Measurements from ENCODE around the gene TICRR. TPM values are rescaled to one million over a fixed set of nuclear protein-coding genes. Genes with fewer than 3 reads are reported as not detected.

TICRR gene
- total and polyA plus RNA-seq, 2 of the 13 experiments (the other 11 are each of a cell fraction or from before 2014, with no cell fraction given), result 4.1 to 14.3 TPM

- WGBS (ENCODE audit: low lambda C conversion rate), result 64% methylated on average over 8 of the region's 9 CpGs
- in situ Hi-C loops (cut with HindIII; ENCODE audit: extremely low pct_ligation_motif_present, low pct_unique_long_range_greater_than_20kb) (no loop called here), intact Hi-C loops (cut with micrococcal nuclease; ENCODE audit: unreplicated experiment) (no loop called here)
- Histone ChIP-seq H3K36me3 (replicated peaks in 1 of 2; ENCODE audit: control insufficient read depth in 1 of 2, insufficient read depth in 2 of 2, low read length in 2 of 2) (no peaks in the 10 kb centered on the region), H3K4me3 (replicated peaks in 1 of 3; ENCODE audit: insufficient read depth in 1 of 3, low read depth in 2 of 3, low read length in 3 of 3) (no peak overlapping the region), H2AFZ (ENCODE audit: low read length) (no peak overlapping the region), H3K9me3 (ENCODE audit: low read length) (no peaks in the 10 kb centered on the region), H3K9ac (ENCODE audit: insufficient read depth, low read depth, low read length) (no peak overlapping the region), H3K27me3 (ENCODE audit: control insufficient read depth in 1 of 2, insufficient read depth in 2 of 2, low read length in 2 of 2) (no peaks in the 10 kb centered on the region), H3K4me2 (ENCODE audit: low read depth, low read length) (no peak overlapping the region), H3K4me1 (ENCODE audit: insufficient read depth, low read length) (peaks cover 30% of the 10 kb centered on the region), H3K27ac (ENCODE audit: extremely low read length, insufficient read depth, low read length) (no peak overlapping the region), H4K20me1 (ENCODE audit: insufficient read depth, low read length) (no peaks in the 10 kb centered on the region), H3K79me2 (ENCODE audit: insufficient read depth, low read length) (no peaks in the 10 kb centered on the region)
- no peak for TF ChIP-seq ZNF577 (CRISPR knock-in tag; IDR thresholded peaks at IDR 0.05; ENCODE audit: borderline replicate concordance, low read depth)
- TF ChIP-seq TBX3 (IDR thresholded peaks at IDR 0.05; ENCODE audit: borderline replicate concordance), result no peak
- no peak for TF ChIP-seq ZBTB42 (CRISPR knock-in tag; IDR thresholded peaks at IDR 0.05)
- TF ChIP-seq ZBTB26 (CRISPR knock-in tag; IDR thresholded peaks at IDR 0.05; ENCODE audit: borderline replicate concordance), result no peak
- TF ChIP-seq PAX8 (CRISPR knock-in tag; IDR thresholded peaks at IDR 0.05; ENCODE audit: borderline replicate concordance), result no peak
- no peak for TF ChIP-seq POLR2AphosphoS2 (IDR thresholded peaks at IDR 0.05; ENCODE audit: low read depth, low read length)
- TF ChIP-seq NFYC (CRISPR knock-in tag; IDR thresholded peaks at IDR 0.05), result no peak
- no peak for TF ChIP-seq SNRNP70 (IDR thresholded peaks at IDR 0.05; ENCODE audit: low read depth, low read length)
- no peak for TF ChIP-seq ZNF574 (CRISPR knock-in tag; IDR thresholded peaks at IDR 0.05)
- no peak for TF ChIP-seq DMAP1 (CRISPR knock-in tag; IDR thresholded peaks at IDR 0.05)
- no peak for TF ChIP-seq FOXO4 (CRISPR knock-in tag; conservative IDR thresholded peaks at IDR 0.05)
- no peak for TF ChIP-seq ZNF552 (CRISPR knock-in tag; IDR thresholded peaks at IDR 0.05; ENCODE audit: borderline replicate concordance)
- no peak for TF ChIP-seq SP2 (CRISPR knock-in tag; IDR thresholded peaks at IDR 0.05)
- no peak for TF ChIP-seq CCAR2 (optimal IDR thresholded peaks at IDR 0.05; ENCODE audit: low read depth, low read length)
- TF ChIP-seq E2F5 (CRISPR knock-in tag; conservative IDR thresholded peaks at IDR 0.05), result no peak
- TF ChIP-seq MXD3 (CRISPR knock-in tag; IDR thresholded peaks at IDR 0.05), result no peak
- TF ChIP-seq IKZF5 (CRISPR knock-in tag; IDR thresholded peaks at IDR 0.05), result no peak
- no peak for ATAC-seq
- FAIRE-seq, result no peak
- POLR2A ChIA-PET, result no interaction called here
- no TSS peak for BruUV-seq (replicated peaks)
- no peak for DNase-seq (ENCODE audit: low spot score)
- CTCF ChIA-PET (ENCODE audit: low intra/inter-chr PET ratio, low total read pairs), result no interaction called here
Observed at GRCh38 chr15:89669309-89669865, 94.1 kb downstream of the TICRR start.
